Panc1 (cell line): ENCODE measurements around the gene UBTF.

ENCODE experiments used
- POLR2AphosphoS5 ChIP-seq: IDR thresholded peaks from 2 replicates; pipeline ENCODE4 v1.6.1; 2012; ENCODE audit warnings: mild to moderate bottlenecking, low read depth, low read length, moderate library complexity
- SIN3A ChIP-seq: IDR thresholded peaks from 2 replicates; pipeline ENCODE4 v1.6.1; 2012; ENCODE audit warnings: low read depth, mild to moderate bottlenecking, low read length, moderate library complexity, borderline replicate concordance; ENCODE audit not compliant: insufficient read depth
- TCF7L2 ChIP-seq: IDR thresholded peaks from 2 replicates; pipeline ENCODE4 v1.6.1; 2011; ENCODE audit warnings: mild to moderate bottlenecking, low read depth, low read length, inconsistent platforms
- TF ChIP-seq, protein P1 (sequence below): fragments of 450-650 bp; IDR thresholded peaks from 2 replicates; pipeline ENCODE4 v1.5.1; 2017; ENCODE audit warnings: mild to moderate bottlenecking
- TF ChIP-seq, protein P2 (sequence below), 2 experiments: IDR thresholded peaks; 2 replicates each; pipeline ENCODE4 v1.6.1; 2011 to 2012; ENCODE audit warnings: low read depth in 2 of 2, control low read depth in 1 of 2, low read length in 1 of 2, mild to moderate bottlenecking in 1 of 2, moderate library complexity in 1 of 2; ENCODE audit not compliant: insufficient read depth in 1 of 2

- TF ChIP-seq, protein P1, sequence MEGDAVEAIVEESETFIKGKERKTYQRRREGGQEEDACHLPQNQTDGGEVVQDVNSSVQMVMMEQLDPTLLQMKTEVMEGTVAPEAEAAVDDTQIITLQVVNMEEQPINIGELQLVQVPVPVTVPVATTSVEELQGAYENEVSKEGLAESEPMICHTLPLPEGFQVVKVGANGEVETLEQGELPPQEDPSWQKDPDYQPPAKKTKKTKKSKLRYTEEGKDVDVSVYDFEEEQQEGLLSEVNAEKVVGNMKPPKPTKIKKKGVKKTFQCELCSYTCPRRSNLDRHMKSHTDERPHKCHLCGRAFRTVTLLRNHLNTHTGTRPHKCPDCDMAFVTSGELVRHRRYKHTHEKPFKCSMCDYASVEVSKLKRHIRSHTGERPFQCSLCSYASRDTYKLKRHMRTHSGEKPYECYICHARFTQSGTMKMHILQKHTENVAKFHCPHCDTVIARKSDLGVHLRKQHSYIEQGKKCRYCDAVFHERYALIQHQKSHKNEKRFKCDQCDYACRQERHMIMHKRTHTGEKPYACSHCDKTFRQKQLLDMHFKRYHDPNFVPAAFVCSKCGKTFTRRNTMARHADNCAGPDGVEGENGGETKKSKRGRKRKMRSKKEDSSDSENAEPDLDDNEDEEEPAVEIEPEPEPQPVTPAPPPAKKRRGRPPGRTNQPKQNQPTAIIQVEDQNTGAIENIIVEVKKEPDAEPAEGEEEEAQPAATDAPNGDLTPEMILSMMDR = no peak
- TF ChIP-seq SIN3A (0 out of 2 replicates have a peak, but pooled peaks have one; percentile 38), POLR2AphosphoS5 (no peak; the same call in 1 of the 2 replicates), TCF7L2 (no peak)
- TF ChIP-seq, protein P2, sequence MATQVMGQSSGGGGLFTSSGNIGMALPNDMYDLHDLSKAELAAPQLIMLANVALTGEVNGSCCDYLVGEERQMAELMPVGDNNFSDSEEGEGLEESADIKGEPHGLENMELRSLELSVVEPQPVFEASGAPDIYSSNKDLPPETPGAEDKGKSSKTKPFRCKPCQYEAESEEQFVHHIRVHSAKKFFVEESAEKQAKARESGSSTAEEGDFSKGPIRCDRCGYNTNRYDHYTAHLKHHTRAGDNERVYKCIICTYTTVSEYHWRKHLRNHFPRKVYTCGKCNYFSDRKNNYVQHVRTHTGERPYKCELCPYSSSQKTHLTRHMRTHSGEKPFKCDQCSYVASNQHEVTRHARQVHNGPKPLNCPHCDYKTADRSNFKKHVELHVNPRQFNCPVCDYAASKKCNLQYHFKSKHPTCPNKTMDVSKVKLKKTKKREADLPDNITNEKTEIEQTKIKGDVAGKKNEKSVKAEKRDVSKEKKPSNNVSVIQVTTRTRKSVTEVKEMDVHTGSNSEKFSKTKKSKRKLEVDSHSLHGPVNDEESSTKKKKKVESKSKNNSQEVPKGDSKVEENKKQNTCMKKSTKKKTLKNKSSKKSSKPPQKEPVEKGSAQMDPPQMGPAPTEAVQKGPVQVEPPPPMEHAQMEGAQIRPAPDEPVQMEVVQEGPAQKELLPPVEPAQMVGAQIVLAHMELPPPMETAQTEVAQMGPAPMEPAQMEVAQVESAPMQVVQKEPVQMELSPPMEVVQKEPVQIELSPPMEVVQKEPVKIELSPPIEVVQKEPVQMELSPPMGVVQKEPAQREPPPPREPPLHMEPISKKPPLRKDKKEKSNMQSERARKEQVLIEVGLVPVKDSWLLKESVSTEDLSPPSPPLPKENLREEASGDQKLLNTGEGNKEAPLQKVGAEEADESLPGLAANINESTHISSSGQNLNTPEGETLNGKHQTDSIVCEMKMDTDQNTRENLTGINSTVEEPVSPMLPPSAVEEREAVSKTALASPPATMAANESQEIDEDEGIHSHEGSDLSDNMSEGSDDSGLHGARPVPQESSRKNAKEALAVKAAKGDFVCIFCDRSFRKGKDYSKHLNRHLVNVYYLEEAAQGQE (IDR thresholded peaks at IDR 0.05; ENCODE audit: insufficient read depth in 1 of 2, low read depth in 2 of 2, low read length in 1 of 2) = no peak
These were observed 1.8 kb upstream of the UBTF start for GRCh38 chr17:44221084-44221861.
